Adrenal gland (tissue), 12 donors: Measurements from ENCODE around the gene MEIKIN. TPM values are rescaled to one million over a fixed set of nuclear protein-coding genes. Genes with fewer than 3 reads are reported as not detected.

ENCODE experiments used
- DNase-seq, 7 donors: peaks; one replicate each; pipeline ENCODE4 v3.0.0-alpha.2; 2019 to 2020
- H3K27ac ChIP-seq, 5 donors: fragments of 200-600 bp; sonication (generic) in 4 of 5; 1 replicate in 3 of 5; 2 replicates in 2 of 5; pipeline versions ENCODE4 v1.5.1 to v1.8.0; 2016 to 2020; ENCODE audit warnings: mild to moderate bottlenecking in 1 of 5
- H3K27me3 ChIP-seq: fragments of 200-600 bp; 2 replicates; pipeline ENCODE4 v1.8.0; 2021
- H3K36me3 ChIP-seq, 2 donors: fragments of 200-600 bp; replicated peaks in 1 of 2; 1 replicate in 1 of 2; 2 replicates in 1 of 2; pipeline versions ENCODE4 v1.5.1 to v1.8.0; 2018 to 2022
- H3K4me1 ChIP-seq, 2 donors: fragments of 200-600 bp; replicated peaks in 1 of 2; 1 replicate in 1 of 2; 2 replicates in 1 of 2; pipeline versions ENCODE4 v1.5.1 to v1.8.0; 2018 to 2021
- H3K4me3 ChIP-seq, 4 donors: fragments of 200-600 bp; sonication (generic) in 3 of 4; one replicate each; pipeline ENCODE4 v1.5.1; 2016 to 2018
- H3K9me3 ChIP-seq, 3 donors: fragments of 200-600 bp; sonication (generic) in 1 of 3; replicated peaks in 1 of 3; 1 replicate in 2 of 3; 2 replicates in 1 of 3; pipeline versions ENCODE4 v1.5.1 to v1.8.0; 2016 to 2021
- POLR2A ChIP-seq, 2 donors: fragments of 450-650 bp; IDR thresholded peaks; one replicate each; pipeline ENCODE4 v1.6.1; 2017; ENCODE audit warnings: antibody characterized with exemption in 2 of 2, mild to moderate bottlenecking in 2 of 2, moderate library complexity in 1 of 2
- WGBS, 4 donors: extraction: QIAGEN DNeasy Blood & Tissue Kit in 2 of 4; methylation state at CpG; one replicate each; pipeline versions ENCODE4 v1.1.5 to v1.1.7; 2013 to 2017; 5-methylcytosine and 5-hydroxymethylcytosine counted together
- intact Hi-C, 2 donors: fragments of 100-400 bp; cut with DNase I; formaldehyde crosslinking; loops; one replicate each; pipeline versions ENCODE4 v1.14.1 to v1.15.0; 2022 to 2023
- polyA plus RNA-seq, 3 donors: library from polyadenylated mRNA; stranded (reverse); fragments of 200-250 nt in 2 of 3; fragments of 350-450 nt in 1 of 3; fragmentation: Illumina TruSeq in 1 of 3; extraction: RNeasy Lipid Tissue Mini Kit (QIAGEN cat#74804) in 1 of 3; gene quantifications; one replicate each; pipeline ENCODE4 v1.2.3, GENCODE V29; 2013 to 2014
- total RNA-seq, 9 donors: library from RNA; depleted of rRNA in 4 of 9; stranded (reverse); fragments of >200 nt in 4 of 9; fragments of 120-200 nt in 1 of 9; fragmentation: NEBNext Ultra II Directional in 1 of 9; extraction: Animal tissue kit (Norgen Biotek cat#: 25700) in 1 of 9; gene quantifications; one replicate each; pipeline versions ENCODE4 v1.1.0 to v1.2.4, GENCODE V29; 2013 to 2023
- TF ChIP-seq, protein P1 (sequence below), 6 experiments: fragments of 450-650 bp in 4 of 6; fragments of 200-600 bp in 2 of 6; sonication (generic) in 1 of 6; IDR thresholded peaks; 1 replicate in 5 of 6; 2 replicates in 1 of 6; pipeline versions ENCODE4 v1.5.1 to v1.8.0; 2016 to 2021; ENCODE audit warnings: antibody characterized with exemption in 6 of 6, mild to moderate bottlenecking in 2 of 6, moderate library complexity in 1 of 6
- donor health status: healthy with polysubstance abuse.
- donor health status: Bipolar disorder and iron deficiency.
- donor health status: DM: yes; HTN: yes; CAD: no.
- donor health status: DM: no; HTN: no; CAD: no.
- donor health status: DM: no; HTN: no; CAD: no.
- donor health status: DM: yes; HTN: yes; CAD: no.

The MEIKIN gene
- total and polyA plus RNA-seq, 12 donors, result 0.11 TPM; not detected in 11

DNA sequence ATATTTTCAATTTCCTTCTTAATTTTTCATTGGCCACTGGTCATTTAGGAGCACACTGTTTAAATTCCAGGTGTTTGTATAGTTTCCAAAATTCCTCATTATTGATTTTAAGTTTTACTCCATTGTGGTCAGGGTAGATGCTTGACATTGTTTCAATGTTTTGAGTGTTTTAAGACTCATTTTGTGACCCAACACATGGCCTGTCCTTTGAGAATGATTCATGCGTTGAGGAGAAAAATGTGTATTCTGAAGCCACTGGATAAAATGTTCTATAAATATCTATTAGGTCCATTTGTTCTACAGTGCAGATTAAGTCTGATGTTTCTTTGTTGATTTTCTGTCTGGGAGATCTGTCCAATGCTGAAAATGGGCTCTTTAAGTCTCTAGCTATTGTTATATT, 124.2 kb downstream of the MEIKIN start:
- no peak for DNase-seq
- no peak for TF ChIP-seq POLR2A (IDR thresholded peaks at IDR 0.05)
- TF ChIP-seq, protein P1, sequence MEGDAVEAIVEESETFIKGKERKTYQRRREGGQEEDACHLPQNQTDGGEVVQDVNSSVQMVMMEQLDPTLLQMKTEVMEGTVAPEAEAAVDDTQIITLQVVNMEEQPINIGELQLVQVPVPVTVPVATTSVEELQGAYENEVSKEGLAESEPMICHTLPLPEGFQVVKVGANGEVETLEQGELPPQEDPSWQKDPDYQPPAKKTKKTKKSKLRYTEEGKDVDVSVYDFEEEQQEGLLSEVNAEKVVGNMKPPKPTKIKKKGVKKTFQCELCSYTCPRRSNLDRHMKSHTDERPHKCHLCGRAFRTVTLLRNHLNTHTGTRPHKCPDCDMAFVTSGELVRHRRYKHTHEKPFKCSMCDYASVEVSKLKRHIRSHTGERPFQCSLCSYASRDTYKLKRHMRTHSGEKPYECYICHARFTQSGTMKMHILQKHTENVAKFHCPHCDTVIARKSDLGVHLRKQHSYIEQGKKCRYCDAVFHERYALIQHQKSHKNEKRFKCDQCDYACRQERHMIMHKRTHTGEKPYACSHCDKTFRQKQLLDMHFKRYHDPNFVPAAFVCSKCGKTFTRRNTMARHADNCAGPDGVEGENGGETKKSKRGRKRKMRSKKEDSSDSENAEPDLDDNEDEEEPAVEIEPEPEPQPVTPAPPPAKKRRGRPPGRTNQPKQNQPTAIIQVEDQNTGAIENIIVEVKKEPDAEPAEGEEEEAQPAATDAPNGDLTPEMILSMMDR (IDR thresholded peaks at IDR 0.05), result no peak
- Histone ChIP-seq H3K27me3 (no peaks in the 10 kb centered on the region), H3K27ac (no peak overlapping the region), H3K4me1 (no peaks in the 10 kb centered on the region), H3K9me3 (no peaks in the 10 kb centered on the region), H3K36me3 (no peaks in the 10 kb centered on the region), H3K4me3 (no peak overlapping the region)
- 72 to 80% (median 78%) methylated on average over 1 of the region's 1 CpG for WGBS, 4 donors
- intact Hi-C loops, result no loop called here

DNA sequence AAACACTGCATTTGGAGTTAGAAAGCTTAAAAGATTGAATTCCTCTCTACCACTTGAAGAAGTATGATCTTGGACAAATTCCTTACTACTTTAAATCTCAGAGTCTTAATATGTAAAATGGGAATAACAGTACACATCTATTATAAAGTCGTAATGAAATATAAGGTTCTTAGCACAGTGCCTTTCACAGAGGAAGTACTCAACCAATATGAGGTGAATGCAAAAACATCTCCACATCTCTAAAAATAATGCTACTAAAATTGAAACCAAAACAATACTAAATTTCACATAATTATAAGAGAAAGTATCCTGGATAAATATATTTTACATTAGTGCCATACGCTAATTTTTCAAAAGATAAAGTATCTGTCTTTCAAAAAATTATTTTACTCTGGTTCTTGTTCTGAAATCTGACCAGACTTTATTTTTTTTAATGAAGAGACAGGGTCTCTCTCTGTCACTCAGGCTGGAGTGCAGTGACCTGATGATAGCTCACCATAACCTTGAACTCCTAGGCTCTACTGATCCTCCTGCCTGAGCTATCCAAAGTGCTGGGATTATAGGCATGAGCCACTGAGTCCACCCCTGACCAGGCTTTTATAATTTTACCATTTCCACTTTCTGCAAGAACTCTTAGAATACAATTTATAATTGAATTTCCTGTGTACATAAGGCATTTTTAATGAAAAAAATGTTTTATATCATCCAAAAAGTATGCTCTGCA, 127.3 kb downstream of the MEIKIN start:
- H3K27me3 ChIP-seq, result no peaks in the 10 kb centered on the region
- H3K9me3 ChIP-seq, result no peaks in the 10 kb centered on the region
- H3K4me3 ChIP-seq, result no peak overlapping the region
- H3K27ac ChIP-seq, result no peak overlapping the region
- H3K36me3 ChIP-seq, result no peaks in the 10 kb centered on the region
- intact Hi-C loops, result no loop called here
- no peak for DNase-seq
- WGBS, 4 donors, result 86 to 89% (median 88%) methylated on average over 2 of the region's 2 CpGs
- TF ChIP-seq, protein P1 (IDR thresholded peaks at IDR 0.05), result no peak
- no peak for TF ChIP-seq POLR2A (IDR thresholded peaks at IDR 0.05)
- H3K4me1 ChIP-seq, result no peaks in the 10 kb centered on the region

DNA sequence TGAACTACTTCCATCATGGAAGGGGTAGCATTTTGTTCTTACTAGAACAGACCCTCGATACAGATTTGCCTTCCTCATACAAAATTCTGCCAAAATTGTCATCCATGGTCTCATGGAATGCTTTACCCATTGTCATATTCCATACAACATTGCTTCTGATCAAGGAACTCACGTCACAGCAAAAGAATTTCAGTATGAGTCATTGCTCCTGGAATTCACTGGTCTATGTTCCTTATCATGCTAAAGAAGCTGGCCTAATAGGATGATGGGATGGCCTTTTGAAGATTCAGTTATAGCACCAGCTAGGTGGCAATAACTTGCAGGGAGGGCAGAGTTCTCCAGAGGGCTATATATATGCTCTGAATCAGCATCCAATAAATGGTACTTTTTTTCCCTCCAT, 130.5 kb downstream of the MEIKIN start:
- H3K27ac ChIP-seq, result no peak overlapping the region
- intact Hi-C loops, result loop anchor here (5.0 kb wide), 1 partner anchor 192 kb away; no protein-coding TSS in a partner anchor
- H3K4me3 ChIP-seq, result no peak overlapping the region
- 51 to 56% (median 54%) methylated on average over 2 of the region's 2 CpGs for WGBS, 4 donors
- no peak for DNase-seq
- H3K27me3 ChIP-seq, result no peaks in the 10 kb centered on the region
- H3K9me3 ChIP-seq, result no peaks in the 10 kb centered on the region
- TF ChIP-seq POLR2A (IDR thresholded peaks at IDR 0.05), result no peak
- TF ChIP-seq, protein P1 (IDR thresholded peaks at IDR 0.05), result no peak
- H3K4me1 ChIP-seq, result peaks cover 0 to 8% of the 10 kb centered on the region in 2 donors
- H3K36me3 ChIP-seq, result no peaks in the 10 kb centered on the region

DNA sequence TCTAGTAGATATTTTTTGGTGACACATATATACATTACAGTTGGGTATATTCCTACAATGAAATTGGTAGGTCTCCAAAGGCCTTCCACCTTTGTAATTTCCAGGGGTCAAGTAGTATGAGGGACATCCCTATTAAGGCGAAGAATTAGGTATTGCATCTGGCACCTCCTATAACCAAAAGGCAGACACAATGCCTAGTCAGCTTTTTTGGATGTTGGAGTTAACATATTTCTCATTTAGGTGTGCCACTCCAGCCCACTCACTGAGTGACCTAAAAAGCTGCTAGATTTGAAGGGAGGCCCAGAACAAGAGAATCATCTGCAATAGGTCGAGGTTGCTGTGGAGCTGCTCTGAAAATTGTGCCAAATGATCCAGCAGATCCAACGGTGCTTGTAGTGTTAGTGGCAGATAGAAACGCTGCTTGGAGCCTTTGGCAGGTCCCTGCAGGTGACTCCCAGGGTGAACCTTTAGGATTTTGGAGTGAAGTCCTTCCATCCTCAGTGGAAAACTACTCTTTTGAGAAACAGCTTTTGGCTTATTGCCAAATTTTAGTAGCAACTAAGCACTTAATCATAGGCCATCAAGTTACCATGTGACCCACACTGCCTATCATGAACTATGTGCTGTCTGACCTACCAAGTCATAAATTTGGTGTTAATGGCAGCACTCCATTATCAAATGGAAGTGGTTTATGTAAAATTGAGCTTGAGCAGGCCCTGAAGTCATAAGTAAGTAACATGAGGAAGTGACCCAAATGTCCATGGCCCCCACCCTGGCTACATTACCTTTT, 132.9 kb downstream of the MEIKIN start:
- no peaks in the 10 kb centered on the region for H3K9me3 ChIP-seq
- no peak for TF ChIP-seq POLR2A (IDR thresholded peaks at IDR 0.05)
- TF ChIP-seq, protein P1 (IDR thresholded peaks at IDR 0.05), result no peak
- no peak overlapping the region for H3K27ac ChIP-seq
- no peaks in the 10 kb centered on the region for H3K36me3 ChIP-seq
- peaks cover 0 to 8% of the 10 kb centered on the region in 2 donors for H3K4me1 ChIP-seq
- intact Hi-C loops, result loop anchor here (5.0 kb wide), 1 partner anchor 195 kb away; no protein-coding TSS in a partner anchor
- no peak for DNase-seq
- no peaks in the 10 kb centered on the region for H3K27me3 ChIP-seq
- no peak overlapping the region for H3K4me3 ChIP-seq
- WGBS, 4 donors, result 55 to 88% (median 64%) methylated on average over 4 of the region's 4 CpGs
